ENCODE results near the gene TIGD6. TPM values are rescaled to one million over a fixed set of nuclear protein-coding genes. Genes with fewer than 3 reads are reported as not detected.

The TIGD6 gene
- total RNA-seq, 1 donor from 2014 or later, result 4.1 TPM

DNA sequence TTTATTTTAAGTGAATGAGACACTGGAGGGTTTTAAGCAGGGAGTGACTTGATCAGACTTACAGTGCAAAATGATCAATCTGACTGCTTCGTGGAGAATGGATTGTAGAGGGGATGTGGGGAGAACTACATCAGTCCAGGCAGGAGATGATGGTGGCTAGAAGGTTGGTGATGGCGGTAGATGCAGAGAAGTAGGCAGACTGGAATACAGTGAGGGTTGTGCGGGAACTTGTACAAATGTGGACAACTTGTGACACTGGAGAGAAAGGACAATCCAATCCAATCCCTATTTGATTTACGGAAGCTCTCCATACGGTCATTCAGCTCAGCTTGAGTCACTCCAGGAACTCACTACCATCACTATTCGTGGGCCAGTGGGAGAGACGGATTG lies 593 bp downstream of the TIGD6 start:
- DNase-seq (ENCODE audit: low spot score), result no peak
- H3K4me1 Mint-ChIP-seq, result peaks cover 26% of the 10 kb centered on the region
- H3K27ac Mint-ChIP-seq, result peak overlapping the region; percentile 93
- H3K27me3 Mint-ChIP-seq (ENCODE audit: insufficient read depth, low read depth), result peaks cover 2% of the 10 kb centered on the region
- Histone ChIP-seq H3K27ac (peak overlapping the region; percentile 64), H3K9me3 (ENCODE audit: low read depth) (no peaks in the 10 kb centered on the region), H2AFZ (replicated peaks) (peak overlapping the region; percentile 57), H3K4me3 (peak overlapping the region; percentile 76), H3F3A (ENCODE audit: low read depth) (peaks cover 22% of the 10 kb centered on the region), H3K9ac (peak overlapping the region; percentile 56), H3K79me2 (ENCODE audit: low read depth) (peaks cover 48% of the 10 kb centered on the region), H3K4me1 (peaks cover 13% of the 10 kb centered on the region), H3K36me3 (no peaks in the 10 kb centered on the region), H3K4me2 (peak overlapping the region; percentile 83), H3K27me3 (no peaks in the 10 kb centered on the region), H4K20me1 (ENCODE audit: low read depth) (peaks cover 22% of the 10 kb centered on the region)
- peak overlapping the region; percentile 96 for H3K4me3 Mint-ChIP-seq
- no peak for TF ChIP-seq EZH2 (IDR thresholded peaks at IDR 0.05)
- TF ChIP-seq, protein P1, sequence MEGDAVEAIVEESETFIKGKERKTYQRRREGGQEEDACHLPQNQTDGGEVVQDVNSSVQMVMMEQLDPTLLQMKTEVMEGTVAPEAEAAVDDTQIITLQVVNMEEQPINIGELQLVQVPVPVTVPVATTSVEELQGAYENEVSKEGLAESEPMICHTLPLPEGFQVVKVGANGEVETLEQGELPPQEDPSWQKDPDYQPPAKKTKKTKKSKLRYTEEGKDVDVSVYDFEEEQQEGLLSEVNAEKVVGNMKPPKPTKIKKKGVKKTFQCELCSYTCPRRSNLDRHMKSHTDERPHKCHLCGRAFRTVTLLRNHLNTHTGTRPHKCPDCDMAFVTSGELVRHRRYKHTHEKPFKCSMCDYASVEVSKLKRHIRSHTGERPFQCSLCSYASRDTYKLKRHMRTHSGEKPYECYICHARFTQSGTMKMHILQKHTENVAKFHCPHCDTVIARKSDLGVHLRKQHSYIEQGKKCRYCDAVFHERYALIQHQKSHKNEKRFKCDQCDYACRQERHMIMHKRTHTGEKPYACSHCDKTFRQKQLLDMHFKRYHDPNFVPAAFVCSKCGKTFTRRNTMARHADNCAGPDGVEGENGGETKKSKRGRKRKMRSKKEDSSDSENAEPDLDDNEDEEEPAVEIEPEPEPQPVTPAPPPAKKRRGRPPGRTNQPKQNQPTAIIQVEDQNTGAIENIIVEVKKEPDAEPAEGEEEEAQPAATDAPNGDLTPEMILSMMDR (IDR thresholded peaks at IDR 0.05), result no peak
- peaks cover 10% of the 10 kb centered on the region for H3K36me3 Mint-ChIP-seq
- no peaks in the 10 kb centered on the region for H3K9me3 Mint-ChIP-seq

DNA sequence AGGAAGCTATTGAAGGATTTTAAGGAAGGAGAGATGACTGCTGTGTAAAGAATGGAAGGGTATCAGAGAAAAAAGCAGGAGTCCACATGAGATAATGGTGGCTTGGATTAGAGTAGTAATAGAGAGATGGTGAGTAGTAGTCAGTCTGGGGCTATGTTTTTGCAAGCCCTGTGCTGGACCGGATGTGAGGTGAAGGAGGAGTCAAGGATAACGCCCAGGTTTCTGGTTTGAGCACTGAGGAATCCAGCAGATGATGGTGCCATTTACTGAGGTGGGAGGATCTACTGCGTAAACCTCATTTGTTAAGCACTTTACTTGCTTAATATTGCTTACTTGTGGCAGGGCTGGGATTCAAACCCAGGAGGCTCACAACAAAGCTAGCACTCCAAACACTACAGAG lies 1.1 kb downstream of the TIGD6 start:
- Mint-ChIP-seq H3K4me1 (peaks cover 26% of the 10 kb centered on the region), H3K4me3 (peak overlapping the region; percentile 96), H3K9me3 (no peaks in the 10 kb centered on the region), H3K27me3 (ENCODE audit: insufficient read depth, low read depth) (peaks cover 2% of the 10 kb centered on the region), H3K36me3 (peaks cover 8% of the 10 kb centered on the region), H3K27ac (no peak overlapping the region)
- DNase-seq (ENCODE audit: low spot score), result no peak
- Histone ChIP-seq H3K27me3 (no peaks in the 10 kb centered on the region), H2AFZ (replicated peaks) (no peak overlapping the region), H3K36me3 (no peaks in the 10 kb centered on the region), H3K79me2 (ENCODE audit: low read depth) (peaks cover 43% of the 10 kb centered on the region), H3K9me3 (ENCODE audit: low read depth) (no peaks in the 10 kb centered on the region), H3K4me1 (peaks cover 13% of the 10 kb centered on the region), H3K27ac (no peak overlapping the region), H3K4me2 (peak overlapping the region; percentile 83), H3K9ac (peak overlapping the region; percentile 56), H4K20me1 (ENCODE audit: low read depth) (peaks cover 22% of the 10 kb centered on the region), H3F3A (ENCODE audit: low read depth) (peaks cover 22% of the 10 kb centered on the region), H3K4me3 (peak overlapping the region; percentile 76)
- no peak for TF ChIP-seq EZH2phosphoT487 (IDR thresholded peaks at IDR 0.05)
- TF ChIP-seq, protein P1 (IDR thresholded peaks at IDR 0.05), result no peak
- TF ChIP-seq EZH2 (IDR thresholded peaks at IDR 0.05), result no peak

DNA sequence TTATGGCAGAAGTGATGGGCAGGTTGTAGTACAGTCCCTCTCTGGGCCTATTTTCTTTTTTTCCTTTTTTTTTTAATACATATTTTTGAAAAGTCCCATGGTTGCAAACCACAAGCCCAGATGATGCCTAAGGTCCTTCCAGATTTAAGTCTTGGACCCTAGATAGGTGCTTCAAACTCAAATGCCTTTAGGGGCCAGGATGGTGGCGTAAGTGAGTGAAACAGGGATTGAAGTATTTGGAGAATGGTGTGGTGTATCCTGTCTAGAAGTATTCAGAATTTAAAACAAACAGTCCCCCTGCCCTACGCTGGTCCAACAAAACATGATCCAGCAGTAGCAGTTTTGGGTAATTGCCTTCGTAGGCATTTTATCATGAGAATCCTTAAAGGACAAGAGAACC lies 2.2 kb downstream of the TIGD6 start:
- Histone ChIP-seq H3K79me2 (ENCODE audit: low read depth) (peaks cover 32% of the 10 kb centered on the region), H3K4me3 (no peak overlapping the region), H4K20me1 (ENCODE audit: low read depth) (peaks cover 22% of the 10 kb centered on the region), H3K9me3 (ENCODE audit: low read depth) (no peaks in the 10 kb centered on the region), H3K4me1 (peaks cover 13% of the 10 kb centered on the region), H2AFZ (replicated peaks) (no peak overlapping the region), H3K27me3 (no peaks in the 10 kb centered on the region), H3K9ac (no peak overlapping the region), H3F3A (ENCODE audit: low read depth) (peaks cover 22% of the 10 kb centered on the region), H3K27ac (no peak overlapping the region), H3K4me2 (no peak overlapping the region), H3K36me3 (no peaks in the 10 kb centered on the region)
- TF ChIP-seq, protein P1 (IDR thresholded peaks at IDR 0.05), result no peak
- TF ChIP-seq EZH2phosphoT487 (IDR thresholded peaks at IDR 0.05) (no peak), EZH2 (IDR thresholded peaks at IDR 0.05) (no peak)
- peaks cover 2% of the 10 kb centered on the region for H3K27me3 Mint-ChIP-seq (ENCODE audit: insufficient read depth, low read depth)
- H3K4me3 Mint-ChIP-seq, result peak overlapping the region; percentile 6
- H3K9me3 Mint-ChIP-seq, result no peaks in the 10 kb centered on the region
- DNase-seq (ENCODE audit: low spot score), result no peak
- H3K27ac Mint-ChIP-seq, result no peak overlapping the region
- H3K36me3 Mint-ChIP-seq, result peaks cover 8% of the 10 kb centered on the region
- H3K4me1 Mint-ChIP-seq, result peaks cover 26% of the 10 kb centered on the region

All from neural progenitor cell (in vitro differentiated cells).